NCI-H2081 (cell line): ENCODE measurements around the gene ADGRG2.
A peak's percentile ranks its signal among the peaks of the same experiment; 100 is the strongest.
"Not testable (repeated sequence)": the region's sequence is repeated elsewhere in the genome, so short reads cannot be mapped to it uniquely, and the experiment has no call there.

Source experiments
- DNase-seq, 2 experiments: peaks; one replicate each; lab custom pipeline; 2025; lab: John Stamatoyannopoulos, UW

Gene ADGRG2

GRCh38 chrX:19003756-19004155 is 118.5 kb downstream of the ADGRG2 start:
- no peak for DNase-seq

DNA sequence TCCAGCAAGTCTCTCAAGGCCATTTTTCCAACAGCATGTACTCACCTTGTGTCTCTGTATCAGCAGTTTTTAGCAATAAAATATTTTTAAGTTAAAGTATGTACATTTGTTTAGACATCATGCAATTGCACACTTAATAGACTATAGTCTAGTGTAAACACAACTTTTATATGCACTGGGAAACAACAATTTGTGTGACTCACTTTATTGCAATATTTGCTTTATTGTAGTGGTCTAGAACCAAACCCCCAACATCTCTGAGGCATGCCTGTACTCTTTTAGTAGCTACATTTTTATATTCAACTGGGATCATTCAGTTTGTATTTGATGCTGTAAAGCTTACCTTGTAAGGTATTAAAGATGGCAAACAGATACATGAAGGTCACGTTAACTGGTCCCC is 123.6 kb downstream of the ADGRG2 start:
- DNase-seq: no peak

- DNase-seq: no peak
These were observed 124.4 kb downstream of the ADGRG2 start for GRCh38 chrX:18997916-18998315.

GRCh38 chrX:18996536-18996935 is 125.7 kb downstream of the ADGRG2 start:
- no peak for DNase-seq

- no peak for DNase-seq
These were observed 127.0 kb downstream of the ADGRG2 start for GRCh38 chrX:18995221-18995620.

DNA sequence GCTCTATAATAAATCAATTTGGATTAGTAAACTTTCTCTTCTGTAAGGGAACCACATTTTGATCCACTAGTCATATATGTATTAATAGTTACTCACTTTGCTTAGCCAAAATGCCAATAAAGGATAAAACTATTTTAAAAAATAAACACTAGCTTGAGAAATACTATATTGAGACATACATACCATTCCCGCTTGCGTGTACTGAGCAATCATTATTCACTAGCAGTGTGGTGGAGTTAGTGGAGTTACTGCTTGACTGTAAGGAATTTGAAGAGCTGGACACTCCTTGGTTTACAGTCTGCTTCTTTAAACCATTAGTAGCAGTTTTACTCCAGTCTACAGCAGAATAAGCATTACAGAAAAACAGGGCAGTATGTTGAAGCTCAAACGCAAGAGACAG is 127.6 kb downstream of the ADGRG2 start:
- no peak for DNase-seq

- DNase-seq: no peak
These were observed 129.4 kb downstream of the ADGRG2 start for GRCh38 chrX:18992829-18993228.

- no peak for DNase-seq
These were observed 137.2 kb downstream of the ADGRG2 start for GRCh38 chrX:18985186-18985435.

- DNase-seq: peak; percentile 87
These were observed 137.7 kb downstream of the ADGRG2 start for GRCh38 chrX:18984381-18985185.

- peak; percentile 39 to 42 for DNase-seq
These were observed 138.4 kb downstream of the ADGRG2 start, which contains the start of gene PHKA2 for GRCh38 chrX:18983666-18984380. TSS of gene PHKA2 (minus strand) at chrX:18984114. CDS start at chrX:18983932, 182 bp downstream.

DNA sequence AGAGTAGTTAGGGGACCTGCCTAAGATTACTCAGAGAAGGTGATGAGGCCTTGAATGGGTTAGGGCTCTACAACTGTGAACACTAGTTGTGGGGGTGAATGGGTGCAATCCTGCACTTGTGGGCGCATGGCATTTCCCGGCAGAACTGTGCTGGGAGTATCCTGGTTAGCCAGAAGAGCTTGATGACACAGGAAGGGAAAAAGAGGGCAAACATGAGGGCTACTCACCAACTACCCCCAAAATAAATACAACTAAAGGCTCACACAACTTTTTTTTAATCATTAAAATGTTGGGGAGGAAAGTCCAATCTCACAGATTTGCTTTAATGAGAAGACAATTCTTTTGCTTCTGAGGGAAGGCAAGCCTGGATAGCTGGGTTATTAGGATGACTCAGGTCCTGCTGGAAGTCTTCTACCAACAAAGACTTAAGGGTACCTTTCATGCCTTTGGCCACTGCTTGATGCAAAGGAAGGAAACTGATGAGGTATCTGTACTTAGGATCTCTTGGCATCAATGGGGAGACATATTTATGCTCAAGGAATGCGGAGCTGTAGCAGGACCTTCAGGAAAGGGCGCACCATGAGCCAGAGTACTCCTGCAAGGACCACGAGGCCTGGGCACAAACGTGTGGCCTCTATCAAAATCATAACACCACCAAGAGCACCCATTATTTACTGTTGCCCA is 141.0 kb downstream of the ADGRG2 start:
- DNase-seq: no peak

GRCh38 chrX:18980262-18980661 is 142.0 kb downstream of the ADGRG2 start:
- not testable (repeated sequence) for DNase-seq

GRCh38 chrX:18974993-18975392 is 147.3 kb downstream of the ADGRG2 start:
- no peak for DNase-seq

DNA sequence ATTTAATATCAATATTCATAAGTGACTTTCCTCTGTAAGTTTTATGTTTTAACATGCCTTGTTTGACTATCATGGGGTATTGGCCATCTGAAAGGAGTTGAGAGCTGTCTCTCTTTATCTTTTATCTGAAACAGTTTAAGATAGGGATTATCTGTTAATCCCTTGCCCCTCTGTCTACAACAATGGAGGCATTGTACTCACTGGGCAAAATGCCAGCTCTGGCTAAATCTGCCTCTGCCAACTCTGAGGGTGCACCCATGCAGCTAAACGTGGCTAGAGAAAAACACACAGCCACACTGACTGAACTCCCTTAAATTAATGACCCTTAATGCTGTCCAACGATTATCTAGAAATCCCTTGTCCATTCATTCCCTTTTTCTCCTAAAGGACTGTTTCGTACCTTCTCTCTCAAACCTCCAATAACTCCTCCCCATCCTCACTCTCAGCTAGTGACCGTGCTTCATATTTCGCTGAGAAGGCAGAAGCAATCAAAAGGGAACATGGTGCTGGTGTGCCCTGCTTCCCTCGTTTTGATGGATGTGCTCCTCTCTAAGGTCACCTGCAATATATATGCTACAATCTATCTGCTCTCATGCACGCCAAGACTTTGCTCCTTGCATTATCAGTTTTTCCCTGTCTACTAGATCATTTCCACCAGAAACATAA is 148.6 kb downstream of the ADGRG2 start:
- peak; percentile 14 to 47 for DNase-seq

DNA sequence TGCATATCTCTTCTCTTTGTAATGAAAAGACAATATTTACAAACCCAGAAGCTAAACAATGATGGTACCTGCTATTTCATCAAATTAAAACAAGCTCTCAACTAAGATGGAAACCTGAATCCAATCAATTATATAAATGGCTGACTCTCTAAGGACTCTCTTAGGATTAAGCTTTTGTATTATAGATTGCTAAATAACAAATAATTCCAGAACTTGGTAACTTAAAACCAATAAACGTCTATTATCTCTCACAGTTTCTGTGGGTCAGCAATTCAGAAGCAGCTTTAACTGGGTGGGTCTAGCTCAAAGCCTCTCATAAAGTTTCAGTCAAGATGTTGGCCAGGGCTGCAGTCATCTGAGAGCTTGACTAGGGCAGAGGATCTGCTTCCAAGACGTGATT is 150.8 kb downstream of the ADGRG2 start:
- DNase-seq: no peak

GRCh38 chrX:18970465-18970864 is 151.8 kb downstream of the ADGRG2 start:
- DNase-seq: no peak

GRCh38 chrX:18966624-18967023 is 155.6 kb downstream of the ADGRG2 start:
- DNase-seq: no peak

DNA sequence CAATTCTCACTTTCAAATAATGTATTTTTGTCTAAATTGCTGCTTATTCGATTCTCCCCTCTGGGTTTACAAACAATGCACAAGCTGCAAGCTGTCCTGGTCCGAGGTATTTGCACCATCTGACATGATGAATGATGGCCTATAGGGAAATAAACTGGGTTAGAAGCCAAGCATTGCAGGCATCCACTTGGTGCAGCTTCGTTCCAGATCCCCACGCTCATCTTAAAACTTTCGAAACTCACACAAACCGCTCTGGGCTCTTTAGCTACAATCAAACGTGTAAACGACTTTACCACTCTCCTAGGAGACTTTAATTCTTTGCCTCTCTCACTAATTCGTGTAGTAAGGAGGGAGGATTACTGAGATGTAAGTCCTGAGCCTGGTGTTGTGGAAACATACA is 157.4 kb downstream of the ADGRG2 start:
- DNase-seq: no peak

DNA sequence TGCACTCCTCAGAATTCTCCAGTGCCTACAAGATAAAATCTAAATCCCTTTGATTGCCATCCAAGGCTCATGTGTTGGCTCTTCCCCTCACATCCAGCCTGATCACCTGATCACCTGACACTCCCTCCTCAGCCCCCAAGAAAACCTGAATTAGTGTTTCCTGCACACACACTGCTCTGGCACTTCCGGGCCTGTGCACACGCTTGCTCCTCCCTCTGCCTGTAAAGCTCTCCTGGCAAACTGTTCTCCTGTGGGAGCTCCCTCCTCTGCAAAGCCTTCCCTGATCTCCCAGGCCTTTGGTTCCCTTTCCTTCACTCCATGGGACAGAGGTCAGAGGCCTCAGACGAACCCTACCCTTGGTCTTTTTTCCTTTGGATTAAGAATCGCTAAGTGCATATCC is 158.2 kb downstream of the ADGRG2 start:
- no peak for DNase-seq

DNA sequence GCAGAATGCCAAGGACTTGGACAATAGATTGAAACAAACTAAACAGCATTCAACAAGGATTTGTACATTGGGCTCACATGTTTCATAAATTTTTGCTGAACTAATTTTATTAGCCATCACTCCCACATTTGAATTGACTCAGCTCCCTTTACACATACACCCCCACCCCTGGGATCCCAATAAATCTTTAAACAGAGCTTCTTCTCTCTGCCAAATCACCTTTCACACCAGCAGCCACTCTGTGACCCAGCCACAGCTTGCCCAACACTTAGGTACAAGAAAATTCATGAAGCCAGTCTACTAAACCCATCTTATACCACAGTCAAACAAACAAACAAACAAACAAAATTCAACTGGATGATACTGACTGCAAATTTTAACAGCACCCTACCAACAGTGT is 159.9 kb downstream of the ADGRG2 start:
- no peak for DNase-seq

GRCh38 chrX:18961686-18962085 is 160.6 kb downstream of the ADGRG2 start:
- DNase-seq: no peak

DNA sequence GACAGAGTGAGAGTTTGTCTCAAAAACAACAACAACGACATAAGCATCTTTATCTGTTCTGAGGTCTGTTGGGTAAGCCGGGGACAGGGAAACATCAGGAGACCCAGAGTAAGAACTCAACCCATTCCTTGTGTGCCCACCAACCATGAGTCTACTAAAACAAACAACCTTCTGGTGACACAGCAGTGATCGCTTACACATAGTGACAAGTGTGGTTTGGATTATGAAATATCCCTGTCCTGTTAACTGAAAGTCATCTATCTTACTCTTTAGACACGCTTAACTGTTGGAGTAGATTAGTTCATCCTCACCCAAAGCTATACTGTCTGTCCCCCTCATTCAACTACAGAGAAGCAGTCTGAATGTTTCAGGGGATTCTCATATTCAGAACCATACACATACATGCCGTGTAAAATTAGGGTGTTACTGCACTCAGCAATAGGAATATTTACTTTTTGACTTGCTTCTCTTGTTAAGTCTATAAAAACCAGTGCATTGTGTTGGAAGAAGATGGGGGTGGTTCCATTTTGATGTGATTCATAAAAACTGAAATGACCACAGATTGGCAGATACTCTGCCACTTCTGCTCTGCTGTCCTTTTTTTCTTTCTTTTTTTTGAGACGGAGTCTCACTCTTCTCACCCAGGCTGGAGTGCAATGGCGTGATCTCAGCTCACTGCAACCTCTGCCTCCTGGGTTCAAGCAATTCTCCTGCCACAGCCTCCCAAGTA is 165.8 kb downstream of the ADGRG2 start:
- no peak for DNase-seq
